Retinal pigment epithelial cell (primary cell): ENCODE results near the gene HSPB6.

Experiments used
- DNase-seq: peaks from one replicate; pipeline ENCODE4 v3.0.0-alpha.2; 2010; ENCODE audit warnings: low read depth
- H3K4me3 ChIP-seq: 2 replicates; pipeline ENCODE4 v1.5.1; 2011; ENCODE audit warnings: mild to moderate bottlenecking, low read length, control low read depth, moderate library complexity
- CTCF ChIP-seq: conservative IDR thresholded peaks from 2 replicates; pipeline ENCODE4 v1.5.1; 2011; ENCODE audit warnings: low read depth, low read length, control low read depth, inconsistent platforms

The HSPB6 gene

GRCh38 chr19:35713904-35714495, 42.8 kb downstream of the HSPB6 start:
- no peak for TF ChIP-seq CTCF
- DNase-seq, result no peak
- no peak overlapping the region for H3K4me3 ChIP-seq

- no peak overlapping the region for H3K4me3 ChIP-seq
- TF ChIP-seq CTCF, result no peak
- DNase-seq, result no peak
Measured at GRCh38 chr19:35713506-35713850, 43.4 kb downstream of the HSPB6 start.

GRCh38 chr19:35712567-35713505, 44.0 kb downstream of the HSPB6 start:
- TF ChIP-seq CTCF, result no peak
- DNase-seq, result no peak
- no peak overlapping the region for H3K4me3 ChIP-seq

- no peak overlapping the region for H3K4me3 ChIP-seq
- no peak for TF ChIP-seq CTCF
- no peak for DNase-seq
Measured at GRCh38 chr19:35710784-35711723, 45.8 kb downstream of the HSPB6 start.

GRCh38 chr19:35708391-35708790, 48.4 kb downstream of the HSPB6 start:
- no peak for DNase-seq
- no peak for TF ChIP-seq CTCF
- no peak overlapping the region for H3K4me3 ChIP-seq
